ENCODE measurements around the gene NALCN.

NALCN gene

GRCh38 chr13:101190337-101190736, 226.0 kb downstream of the NALCN start:
- no peak for DNase-seq

GRCh38 chr13:101185606-101186005, 230.7 kb downstream of the NALCN start:
- DNase-seq = no peak

DNA sequence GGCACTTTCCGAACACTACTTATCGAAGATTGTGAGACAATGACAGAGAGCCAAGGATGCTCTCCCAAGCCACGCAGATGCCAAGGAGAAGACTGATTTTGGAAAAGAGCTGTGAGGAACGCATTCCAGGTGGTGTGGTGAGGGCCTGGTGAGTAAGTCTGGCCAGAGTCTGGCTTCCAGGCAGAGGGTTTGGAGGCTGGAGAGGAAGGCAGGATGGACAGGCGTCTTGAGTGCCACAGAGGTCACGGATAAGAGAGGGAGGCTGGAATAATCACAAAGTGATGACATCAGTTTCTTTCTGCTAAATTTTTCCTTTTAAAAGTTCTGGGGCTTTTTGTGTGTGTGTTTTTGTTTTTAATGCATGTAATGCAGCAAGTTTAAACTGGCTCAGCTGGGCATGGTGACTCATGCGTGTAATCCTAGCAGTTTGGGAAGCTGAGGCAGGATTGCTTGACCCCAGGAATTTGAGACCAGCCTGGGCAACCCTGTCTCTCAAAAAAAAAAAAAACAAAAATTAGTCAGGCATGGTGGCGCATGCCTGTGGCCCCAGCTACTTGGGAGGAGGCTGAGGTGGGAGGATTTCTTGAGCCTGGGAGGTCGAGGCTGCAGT, 235.1 kb downstream of the NALCN start:
- DNase-seq = no peak

- DNase-seq = no peak
Measured at GRCh38 chr13:101179021-101179420, 237.3 kb downstream of the NALCN start.

GRCh38 chr13:101178406-101178805, 237.9 kb downstream of the NALCN start:
- DNase-seq = no peak

GRCh38 chr13:101170306-101170705, 246.0 kb downstream of the NALCN start:
- DNase-seq = no peak

DNA sequence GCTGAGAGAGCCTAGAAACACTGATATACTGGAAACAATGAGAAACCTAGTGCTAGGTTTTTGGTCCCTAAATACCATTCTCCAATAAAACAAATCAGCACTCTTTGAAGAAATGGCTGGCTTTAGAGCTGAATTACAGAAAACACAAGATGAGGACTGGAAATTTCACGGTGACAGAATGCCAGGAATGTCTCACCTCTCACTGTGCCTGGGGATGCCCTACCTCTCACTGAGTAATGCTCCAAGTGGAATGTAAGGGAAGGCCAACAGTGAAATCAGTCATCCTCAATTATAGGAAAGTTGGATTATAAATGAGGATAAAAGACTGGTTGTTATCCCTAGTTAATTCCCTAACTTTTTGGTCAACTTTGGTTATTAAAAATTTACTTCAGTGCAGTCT, 259.0 kb downstream of the NALCN start:
- no peak for DNase-seq

GRCh38 chr13:101155920-101156319, 260.4 kb downstream of the NALCN start:
- DNase-seq = no peak

- no peak for DNase-seq
Measured at GRCh38 chr13:101152184-101152583, 264.1 kb downstream of the NALCN start.

- no peak for DNase-seq
Measured at GRCh38 chr13:101150998-101151397, 265.3 kb downstream of the NALCN start.

DNA sequence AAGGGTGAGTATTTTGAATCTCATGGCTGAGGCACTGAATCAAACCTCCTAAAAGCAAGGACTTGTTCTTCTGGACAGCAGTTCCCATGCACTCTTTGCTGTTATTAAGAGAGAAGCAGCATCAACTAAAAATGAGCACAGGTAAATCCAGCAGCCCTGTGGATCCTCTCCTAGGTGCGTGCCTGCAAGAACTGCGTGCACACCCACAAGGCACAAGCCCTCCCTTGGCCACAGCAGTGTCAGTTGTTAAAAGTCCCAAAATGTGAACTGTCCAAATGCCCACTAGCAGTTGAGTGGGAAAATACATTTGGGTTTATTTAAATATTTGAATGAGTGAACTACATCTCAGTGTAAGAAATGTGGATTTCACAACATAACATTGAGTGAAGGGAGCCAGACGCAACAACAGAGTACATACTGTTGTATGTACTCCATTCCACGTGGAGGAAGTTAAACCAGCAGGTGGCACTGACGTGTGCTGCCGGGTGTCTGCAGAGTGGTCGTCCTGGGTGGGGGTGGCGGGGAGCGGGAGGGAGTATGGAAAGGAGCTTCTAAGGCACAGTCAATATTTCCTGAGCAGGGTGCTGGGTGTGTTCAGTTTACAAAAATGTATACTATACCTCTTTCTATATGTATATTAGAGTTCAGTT, 266.4 kb downstream of the NALCN start:
- no peak for DNase-seq

DNA sequence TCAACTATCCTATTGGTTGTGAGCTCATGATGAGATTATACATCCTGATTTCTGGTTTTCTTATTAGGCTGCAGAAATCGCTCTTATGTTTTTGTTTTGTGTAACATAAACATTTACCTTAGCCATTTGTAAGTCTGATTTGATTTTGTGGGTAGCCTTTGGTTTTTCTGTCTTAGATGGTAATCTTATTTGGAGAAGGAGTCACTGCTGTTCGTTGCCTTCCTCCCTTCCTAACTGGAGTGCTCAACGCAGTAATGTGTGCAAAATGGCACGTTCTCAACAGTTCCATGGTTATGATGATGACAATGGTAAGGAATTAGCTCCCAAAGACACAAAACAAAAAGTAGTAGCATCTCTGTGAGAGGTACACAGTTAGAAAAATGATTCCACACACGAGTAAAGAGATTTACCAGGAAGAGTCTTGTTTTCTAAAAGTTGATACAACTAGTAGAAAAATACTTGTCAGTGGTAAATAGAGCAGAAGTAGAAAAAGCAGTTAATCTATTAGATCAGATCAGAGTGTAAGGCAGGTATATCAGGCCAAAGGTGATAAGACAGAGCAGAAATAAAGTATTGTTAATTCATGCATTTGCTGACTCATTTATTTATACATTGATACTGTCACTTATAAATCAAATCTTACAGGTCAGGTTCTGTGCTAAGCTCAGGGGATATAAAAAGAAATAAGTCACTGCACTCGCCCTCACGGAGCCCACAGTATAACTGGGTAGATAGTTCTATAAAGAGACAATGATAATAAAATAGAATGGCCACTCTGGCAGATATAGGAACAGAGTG, 270.0 kb downstream of the NALCN start:
- no peak for DNase-seq

DNA sequence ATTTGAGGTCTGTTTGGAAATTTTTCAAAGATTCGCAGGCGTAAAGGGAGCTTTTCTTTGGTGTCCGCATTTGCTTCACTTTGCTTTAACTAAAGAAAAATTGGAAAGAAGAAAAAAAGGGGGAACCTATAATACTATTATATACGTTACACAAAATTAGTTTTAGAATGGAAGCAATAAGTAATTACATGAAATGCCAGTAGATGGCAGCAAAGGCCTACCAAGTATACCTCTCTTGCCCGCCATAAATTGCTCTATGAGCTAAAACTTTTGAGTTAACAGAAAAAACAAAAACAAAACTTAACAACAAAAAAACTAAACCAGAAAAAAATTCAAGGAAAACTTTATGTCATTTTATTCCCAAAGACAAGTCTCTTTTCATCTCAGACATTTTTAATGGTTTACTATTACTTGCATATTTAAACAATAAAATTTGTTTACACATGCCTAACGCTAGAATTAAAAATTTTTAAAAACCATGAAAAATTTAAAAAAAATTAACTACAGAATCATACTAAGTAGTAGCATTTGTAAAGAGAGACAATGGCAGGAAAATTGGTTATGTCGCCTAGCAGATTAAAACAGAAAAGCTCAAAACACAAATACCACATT, 271.4 kb downstream of the NALCN start:
- no peak for DNase-seq

GRCh38 chr13:101140936-101141335, 275.4 kb downstream of the NALCN start:
- DNase-seq = no peak

DNA sequence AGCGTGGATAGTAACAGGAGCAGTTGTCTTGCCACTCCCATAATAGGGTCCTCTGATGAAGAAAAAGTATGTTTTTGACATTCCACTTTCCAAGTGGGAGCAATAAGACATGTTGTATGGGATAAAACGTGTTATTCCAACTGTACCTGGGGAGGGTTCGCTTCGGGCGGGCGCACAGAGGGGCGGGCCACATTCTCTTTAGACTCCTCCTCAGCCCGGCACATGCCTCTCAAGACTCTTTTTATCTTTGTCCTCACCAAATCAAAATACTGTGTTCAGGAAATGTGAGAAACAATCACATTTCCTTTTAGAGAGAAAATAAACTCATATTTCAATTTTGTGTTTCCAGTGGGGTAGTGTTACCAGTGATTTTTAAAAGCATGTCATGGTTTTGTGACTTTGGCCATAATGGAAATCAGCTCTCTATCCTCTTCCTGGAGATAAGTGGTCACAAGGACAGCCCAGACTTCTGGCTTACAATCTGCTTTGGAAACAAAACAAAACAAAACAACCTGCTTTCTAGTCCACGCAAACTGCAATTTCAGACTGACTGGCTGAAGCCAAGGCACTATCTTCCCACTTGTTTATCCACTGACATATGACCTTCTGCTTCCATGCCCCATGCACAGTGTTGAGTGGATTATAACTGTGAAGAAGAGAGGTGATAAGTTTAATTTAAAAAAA, 276.1 kb downstream of the NALCN start:
- no peak for DNase-seq

DNA sequence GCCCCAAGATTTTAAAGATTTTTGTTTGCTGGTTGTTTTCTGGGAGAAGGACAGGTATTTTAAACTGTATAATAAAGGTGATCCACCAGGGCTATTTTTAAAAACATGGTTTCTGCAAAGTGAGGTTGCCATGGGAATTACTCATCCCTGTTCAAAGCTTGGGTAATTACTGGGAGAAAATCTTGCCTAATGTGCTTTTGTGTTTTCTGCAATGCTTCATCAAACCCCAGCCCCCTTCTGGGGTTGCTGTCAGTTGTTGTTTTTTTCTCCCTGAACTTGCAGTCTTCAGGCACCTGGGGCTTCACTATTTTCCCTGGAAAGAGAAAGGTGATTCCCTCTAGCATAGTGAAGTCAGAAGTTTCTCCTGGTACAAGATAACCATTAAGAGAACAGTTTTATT, 277.2 kb downstream of the NALCN start:
- no peak for DNase-seq

GRCh38 chr13:101127741-101128353, 288.5 kb downstream of the NALCN start:
- DNase-seq = no peak

DNA sequence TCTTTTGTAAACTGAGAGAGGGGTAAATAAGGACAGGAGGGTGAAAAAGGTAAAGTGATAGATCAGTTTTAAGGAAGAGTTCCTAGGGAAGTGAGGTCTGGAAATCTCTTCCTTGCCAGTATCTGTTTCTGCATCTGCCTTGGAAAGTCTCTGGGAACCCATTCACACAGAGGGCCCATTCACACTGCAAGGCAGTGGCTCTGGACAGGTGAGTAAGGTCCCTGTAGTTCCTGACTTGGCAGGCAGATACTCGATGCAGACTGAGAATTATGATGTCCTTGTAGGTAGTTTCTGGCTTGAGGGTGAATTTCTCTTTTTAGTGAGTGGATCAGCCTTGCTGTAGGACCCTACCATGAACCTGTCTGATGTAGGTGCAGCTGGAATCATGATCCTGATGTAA, 293.3 kb downstream of the NALCN start:
- DNase-seq = no peak

DNA sequence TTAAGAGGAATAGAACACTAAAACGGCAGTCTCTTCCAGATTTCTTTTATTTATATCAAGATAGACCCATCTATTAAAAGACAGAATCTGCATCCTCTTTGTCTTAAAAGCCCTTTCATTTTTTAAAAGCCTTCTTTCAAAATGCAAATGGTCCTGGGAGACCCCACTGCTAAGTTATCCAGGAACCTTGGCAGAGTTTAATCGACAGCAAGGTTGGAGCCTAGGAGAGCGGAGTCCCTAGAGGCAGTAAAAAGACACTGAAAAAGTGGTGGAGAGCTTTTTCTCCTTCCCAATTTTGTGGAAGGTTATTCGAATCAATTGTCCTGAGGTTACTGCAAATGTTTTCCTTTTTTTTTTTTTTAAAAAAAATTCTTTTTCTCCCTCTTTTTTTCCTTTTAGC, 294.7 kb downstream of the NALCN start:
- no peak for DNase-seq

GRCh38 chr13:101120007-101120406, 296.3 kb downstream of the NALCN start:
- DNase-seq = no peak

GRCh38 chr13:101116826-101117225, 299.5 kb downstream of the NALCN start:
- no peak for DNase-seq

- DNase-seq = no peak
Measured at GRCh38 chr13:101116341-101116740, 300.0 kb downstream of the NALCN start.

DNA sequence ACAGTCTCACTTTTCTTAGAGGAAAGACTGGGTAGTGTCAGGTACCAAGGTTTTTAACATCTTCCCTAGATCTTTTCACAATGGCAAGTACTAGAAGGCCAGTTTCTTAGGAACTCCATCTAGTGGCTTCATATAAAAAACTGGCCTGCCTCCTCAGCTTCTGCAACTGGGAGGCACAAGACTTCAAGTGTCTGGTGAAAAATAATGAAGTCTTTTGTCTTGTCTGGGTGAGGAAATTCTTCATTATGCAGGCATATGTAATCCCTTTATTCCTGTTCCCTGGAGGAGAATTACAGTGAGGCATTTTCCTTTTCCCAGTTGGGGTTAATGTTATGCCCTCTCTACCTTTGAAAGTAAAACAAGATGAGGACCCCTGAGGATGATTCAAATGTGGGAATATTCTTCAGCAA, 300.5 kb downstream of the NALCN start:
- no peak for DNase-seq

Data from activated naive CD4-positive, alpha-beta T cell (primary cell).